GM12801 (cell line): ENCODE measurements around the gene UBA6.

Experiments used
- CTCF ChIP-seq: IDR thresholded peaks from one replicate; pipeline ENCODE4 v1.5.1; 2011; ENCODE audit warnings: control low read depth; ENCODE audit not compliant: insufficient read length; ENCODE audit errors: extremely low read depth

UBA6 gene

DNA sequence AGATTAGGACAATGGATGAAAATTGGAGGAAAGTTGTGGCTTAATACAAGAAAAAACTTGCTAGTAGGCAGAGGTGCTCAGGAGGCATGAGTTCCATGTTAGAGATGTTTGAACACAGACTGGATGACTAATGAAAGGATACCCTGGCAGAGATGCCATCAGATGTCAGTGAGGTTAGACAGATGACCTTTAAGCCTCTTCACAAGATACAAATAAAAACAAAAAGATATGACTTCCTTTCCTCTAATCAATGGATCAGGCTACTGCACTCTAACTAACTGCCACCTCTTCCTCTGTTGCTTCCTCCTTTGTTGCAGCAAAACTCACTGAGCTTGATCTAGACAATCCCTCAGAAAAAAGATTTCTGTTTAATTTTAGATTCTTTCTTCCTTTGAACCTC is 127.8 kb downstream of the UBA6 start:
- no peak for TF ChIP-seq CTCF

DNA sequence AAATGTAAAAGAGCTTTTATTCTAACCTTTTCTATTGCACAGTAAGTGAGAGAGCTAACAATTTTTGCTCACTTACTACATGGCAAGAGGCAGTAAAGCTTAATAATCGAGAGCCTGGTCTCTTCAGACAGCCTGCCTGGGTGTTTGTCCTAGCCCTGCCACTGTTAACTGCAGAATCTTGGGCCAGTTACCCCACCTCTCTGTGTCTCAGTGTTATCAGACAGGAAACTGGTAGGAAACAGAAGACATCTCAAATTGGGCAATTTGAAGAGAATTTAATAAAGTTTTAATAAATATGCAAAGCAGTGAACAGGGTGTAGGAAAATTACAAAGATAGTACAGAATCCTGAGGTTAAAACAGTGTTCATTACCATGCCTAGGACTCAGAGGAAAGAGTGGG is 129.0 kb downstream of the UBA6 start:
- no peak for TF ChIP-seq CTCF

DNA sequence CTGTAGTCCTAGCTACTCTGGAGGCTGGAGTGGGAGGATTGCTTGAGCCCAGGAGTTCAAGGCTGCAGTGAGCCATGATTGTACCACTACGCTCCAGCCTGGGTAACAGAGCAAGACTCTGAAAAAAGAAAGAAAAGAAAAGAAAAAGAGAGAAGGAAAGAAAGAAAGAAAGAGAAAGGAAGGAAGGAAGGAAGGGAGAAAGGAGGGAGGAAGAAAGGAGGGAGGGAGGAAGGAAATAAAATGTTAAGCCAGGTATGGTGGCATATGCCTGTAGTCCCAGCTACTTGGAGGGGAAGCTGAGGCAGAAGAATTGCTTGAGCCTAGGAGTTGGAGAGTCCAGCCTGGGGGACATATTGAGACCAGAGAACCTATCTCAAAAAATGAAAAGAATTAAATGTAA is 130.4 kb downstream of the UBA6 start:
- TF ChIP-seq CTCF = no peak

DNA sequence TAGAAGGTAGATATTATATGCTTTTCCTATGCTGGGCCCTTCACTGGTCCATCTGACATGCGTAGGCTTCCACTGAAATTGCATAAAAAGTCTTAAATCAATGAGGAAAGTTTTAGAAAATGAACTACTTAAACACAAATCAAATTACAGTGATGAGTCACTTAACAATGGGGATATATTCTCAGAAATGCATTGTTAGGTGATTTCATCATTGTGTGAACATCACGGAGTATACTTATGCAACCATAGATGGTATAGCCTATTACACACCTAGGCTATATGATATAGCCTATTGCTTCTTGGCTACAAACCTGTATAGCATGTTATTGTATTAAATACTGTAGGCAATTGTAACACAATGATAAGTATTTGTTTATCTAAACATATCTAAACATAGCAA is 132.1 kb downstream of the UBA6 start:
- no peak for TF ChIP-seq CTCF

- TF ChIP-seq CTCF = no peak
Measured at GRCh38 chr4:67566335-67566734, 134.6 kb downstream of the UBA6 start.

GRCh38 chr4:67565284-67565683 is 135.7 kb downstream of the UBA6 start:
- TF ChIP-seq CTCF = no peak
